ENCODE results near the gene MRPS26.
"Not testable (repeated sequence)": the region's sequence is repeated elsewhere in the genome, so short reads cannot be mapped to it uniquely, and the experiment has no call there.

The MRPS26 gene

DNA sequence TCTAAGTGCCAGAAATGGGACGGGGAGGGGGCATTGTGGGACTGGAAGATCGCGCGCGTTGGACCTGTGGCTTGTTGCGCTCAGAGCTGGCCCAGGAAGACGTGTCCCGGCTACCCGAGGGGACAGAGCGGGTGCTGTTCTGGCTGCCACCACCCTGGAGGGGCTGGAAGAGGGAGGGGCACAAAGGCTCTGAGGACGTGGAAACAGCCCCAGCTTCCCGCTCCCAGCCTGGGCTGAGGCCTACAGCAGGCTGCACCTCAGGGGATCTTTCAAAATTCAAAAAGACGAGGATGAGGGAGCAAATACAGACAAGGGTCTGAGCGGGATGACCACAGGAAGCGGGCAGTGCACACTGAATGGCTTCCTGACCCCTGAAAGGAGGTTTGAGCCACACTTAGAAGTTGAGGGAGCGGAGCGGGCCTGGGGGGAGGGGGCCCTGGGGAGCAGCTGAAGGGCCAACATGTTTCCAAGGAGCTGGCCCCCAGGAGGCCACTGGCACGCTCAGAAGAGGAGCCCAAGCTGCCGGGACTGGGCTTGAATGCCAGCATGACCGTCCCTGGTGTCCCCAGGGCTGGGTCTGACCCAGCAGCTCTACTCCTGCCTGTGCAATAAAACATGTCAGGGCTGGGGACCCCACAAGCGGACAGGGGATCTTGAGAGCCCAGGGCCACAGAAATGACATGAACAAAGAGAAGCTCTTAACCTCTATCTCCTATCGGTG, 26.8 kb downstream of the MRPS26 start:
- no peak for DNase-seq (ENCODE audit: low read depth in 1 of 2, low spot score in 1 of 2)

DNA sequence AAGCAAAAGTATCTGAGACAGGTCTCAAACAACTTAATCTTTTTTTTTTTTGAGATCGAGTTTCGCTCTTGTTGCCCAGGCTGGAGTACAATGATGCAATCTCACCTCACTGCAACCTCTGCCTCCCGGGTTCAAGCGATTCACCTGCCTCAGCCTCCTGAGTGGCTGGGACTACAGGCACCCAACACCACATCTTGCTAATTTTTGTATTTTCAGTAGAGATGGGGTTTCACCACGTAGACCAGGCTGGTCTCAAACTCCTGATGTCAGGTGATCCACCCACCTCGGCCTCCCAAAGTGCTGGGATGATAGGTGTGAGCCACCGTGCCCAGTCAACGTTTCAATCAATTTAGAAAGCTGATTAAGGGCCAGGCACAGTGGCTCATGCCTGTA, 27.4 kb downstream of the MRPS26 start:
- DNase-seq (ENCODE audit: low read depth in 1 of 2, low spot score in 1 of 2), result not testable (repeated sequence)

DNA sequence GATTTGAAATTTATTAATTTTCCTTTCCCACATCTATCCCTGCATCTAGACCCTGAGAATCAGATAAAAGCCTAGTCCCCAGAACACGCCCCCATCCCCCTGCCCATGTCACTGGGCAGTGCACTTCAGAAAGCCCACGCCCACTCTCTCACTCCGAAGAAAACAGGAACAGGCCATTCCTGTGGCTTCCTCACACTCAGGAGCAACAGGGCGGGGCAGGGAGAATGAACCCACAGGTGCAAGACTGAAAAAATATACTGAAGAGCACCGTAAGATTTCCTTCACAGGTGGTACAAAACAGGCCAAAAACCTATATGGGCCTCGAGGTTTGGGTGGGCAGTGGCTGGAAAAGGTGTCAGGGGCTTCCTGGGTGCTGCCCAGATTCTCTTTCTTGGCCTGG, 29.0 kb downstream of the MRPS26 start:
- no peak for DNase-seq (ENCODE audit: low read depth in 1 of 2, low spot score in 1 of 2)

DNA sequence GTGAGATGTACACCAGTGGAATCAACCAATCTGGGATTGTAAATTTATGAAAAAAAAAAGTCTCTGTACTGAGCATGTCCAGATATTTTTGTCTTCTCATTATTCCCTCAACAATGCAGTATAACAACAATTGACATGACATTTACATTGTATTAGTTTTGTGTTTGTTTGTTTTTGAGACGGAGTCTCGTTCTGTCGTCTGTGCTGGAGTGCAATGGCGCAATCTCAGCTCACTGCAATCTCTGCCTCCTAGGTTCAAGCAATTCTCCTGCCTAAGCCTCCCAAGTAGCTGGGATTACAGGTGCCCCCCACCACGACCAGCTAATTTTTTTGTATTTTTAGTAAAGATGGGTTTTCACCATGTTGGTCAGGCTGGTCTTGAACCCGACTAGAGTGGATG, 29.5 kb downstream of the MRPS26 start:
- DNase-seq (ENCODE audit: low read depth in 1 of 2, low spot score in 1 of 2), result not testable (repeated sequence)

DNA sequence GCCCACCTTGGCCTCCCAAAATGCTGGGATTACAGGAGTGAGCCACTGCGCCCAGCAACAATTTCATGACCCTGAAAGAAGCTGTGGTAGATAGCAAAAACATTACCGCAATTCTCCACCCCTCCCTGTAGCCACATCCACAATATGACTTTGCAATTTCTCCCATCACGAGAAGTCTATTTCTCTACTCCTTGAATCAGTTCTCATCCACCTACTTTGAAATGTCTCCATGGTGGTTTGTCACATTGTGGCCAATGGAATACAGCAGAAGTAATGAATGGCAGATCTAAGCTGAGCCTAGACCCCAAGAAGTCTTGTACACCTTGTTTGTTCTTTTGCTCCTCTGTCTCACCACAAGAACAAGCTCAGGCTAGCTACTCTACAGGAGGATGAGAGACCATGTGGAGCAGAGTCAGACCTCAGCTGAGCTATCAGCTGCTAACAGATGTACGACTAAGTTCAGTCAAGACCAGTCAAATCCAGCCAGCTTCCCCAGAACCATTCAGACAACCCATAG, 31.8 kb downstream of the MRPS26 start:
- no peak for DNase-seq (ENCODE audit: low read depth in 1 of 2, low spot score in 1 of 2)

DNA sequence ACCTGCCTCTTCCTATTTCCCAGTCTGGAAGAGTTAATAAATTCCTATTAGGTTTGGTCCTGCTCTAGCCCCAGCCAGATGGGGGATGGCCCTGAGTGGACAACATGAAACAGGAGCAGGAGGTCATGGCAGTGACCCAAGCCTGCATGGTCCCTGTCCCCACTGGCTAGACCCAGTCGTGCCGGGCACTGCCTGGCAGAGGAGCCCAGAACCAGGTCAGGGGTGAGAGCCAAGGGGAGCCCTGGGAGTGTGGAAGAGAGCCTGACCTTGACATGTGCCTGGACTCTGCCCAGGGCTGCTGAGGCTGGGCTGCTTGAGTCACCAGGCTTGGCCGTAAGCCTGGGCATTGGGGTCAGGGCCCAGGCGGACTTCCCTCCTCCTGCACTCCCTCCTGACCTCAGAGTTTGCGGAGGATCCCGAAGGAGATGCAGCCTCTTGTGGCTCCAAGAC, 35.1 kb downstream of the MRPS26 start:
- DNase-seq (ENCODE audit: low read depth in 1 of 2, low spot score in 1 of 2), result no peak

DNA sequence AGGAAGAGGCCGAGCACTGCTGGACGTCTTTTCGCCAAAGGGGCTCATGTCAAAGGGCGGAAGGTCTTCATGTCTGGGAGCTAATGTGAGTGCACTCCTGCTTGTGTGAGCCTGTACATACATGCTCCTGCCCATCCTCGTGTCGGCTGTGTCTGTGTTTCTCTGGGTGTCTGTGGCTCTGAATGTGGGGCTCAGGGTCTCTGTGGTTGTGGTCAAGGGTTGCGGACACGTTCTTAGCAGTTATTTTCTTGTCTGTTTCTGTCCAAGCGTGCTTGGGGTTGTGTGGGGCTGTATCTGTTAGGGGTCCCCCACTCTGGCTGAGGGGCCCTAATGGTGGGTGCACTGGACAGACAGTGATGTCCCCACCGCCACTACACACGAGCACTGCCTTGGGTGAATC, 35.8 kb downstream of the MRPS26 start:
- DNase-seq (ENCODE audit: low read depth in 1 of 2, low spot score in 1 of 2), result no peak

DNA sequence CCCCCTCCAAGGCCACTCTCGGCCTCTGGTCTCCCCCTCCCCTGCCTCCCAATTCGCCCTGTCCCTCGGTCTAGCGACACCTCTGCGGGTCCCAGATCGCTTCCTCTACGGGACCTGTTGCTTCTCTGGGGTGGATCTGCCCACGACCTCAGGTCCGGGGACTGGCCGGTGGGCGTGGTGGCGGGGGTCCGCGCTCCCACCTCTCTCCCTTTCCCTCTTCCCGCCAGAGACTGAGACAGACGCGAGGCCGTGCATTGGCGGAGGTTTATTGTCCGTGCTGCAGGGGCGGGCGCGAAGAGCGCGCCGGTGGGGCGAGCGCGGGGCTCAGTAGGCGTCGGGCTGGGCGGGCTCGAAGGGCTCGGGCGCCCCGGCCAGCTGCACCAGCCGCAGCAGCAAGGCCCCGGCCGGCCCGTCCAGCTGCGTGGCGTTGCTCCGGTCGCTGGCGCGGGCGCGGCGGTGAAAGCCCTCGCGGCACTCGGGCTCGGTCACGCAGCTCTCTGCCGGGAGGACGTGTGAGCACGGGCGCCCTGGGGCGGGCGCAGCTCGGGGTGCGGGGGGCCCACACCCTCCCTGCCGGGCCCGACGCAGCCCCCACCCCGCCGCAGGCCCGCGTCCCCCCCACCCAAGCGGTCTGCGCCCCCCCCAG, 36.6 kb downstream of the MRPS26 start:
- no peak for DNase-seq (ENCODE audit: low read depth in 1 of 2, low spot score in 1 of 2)

DNA sequence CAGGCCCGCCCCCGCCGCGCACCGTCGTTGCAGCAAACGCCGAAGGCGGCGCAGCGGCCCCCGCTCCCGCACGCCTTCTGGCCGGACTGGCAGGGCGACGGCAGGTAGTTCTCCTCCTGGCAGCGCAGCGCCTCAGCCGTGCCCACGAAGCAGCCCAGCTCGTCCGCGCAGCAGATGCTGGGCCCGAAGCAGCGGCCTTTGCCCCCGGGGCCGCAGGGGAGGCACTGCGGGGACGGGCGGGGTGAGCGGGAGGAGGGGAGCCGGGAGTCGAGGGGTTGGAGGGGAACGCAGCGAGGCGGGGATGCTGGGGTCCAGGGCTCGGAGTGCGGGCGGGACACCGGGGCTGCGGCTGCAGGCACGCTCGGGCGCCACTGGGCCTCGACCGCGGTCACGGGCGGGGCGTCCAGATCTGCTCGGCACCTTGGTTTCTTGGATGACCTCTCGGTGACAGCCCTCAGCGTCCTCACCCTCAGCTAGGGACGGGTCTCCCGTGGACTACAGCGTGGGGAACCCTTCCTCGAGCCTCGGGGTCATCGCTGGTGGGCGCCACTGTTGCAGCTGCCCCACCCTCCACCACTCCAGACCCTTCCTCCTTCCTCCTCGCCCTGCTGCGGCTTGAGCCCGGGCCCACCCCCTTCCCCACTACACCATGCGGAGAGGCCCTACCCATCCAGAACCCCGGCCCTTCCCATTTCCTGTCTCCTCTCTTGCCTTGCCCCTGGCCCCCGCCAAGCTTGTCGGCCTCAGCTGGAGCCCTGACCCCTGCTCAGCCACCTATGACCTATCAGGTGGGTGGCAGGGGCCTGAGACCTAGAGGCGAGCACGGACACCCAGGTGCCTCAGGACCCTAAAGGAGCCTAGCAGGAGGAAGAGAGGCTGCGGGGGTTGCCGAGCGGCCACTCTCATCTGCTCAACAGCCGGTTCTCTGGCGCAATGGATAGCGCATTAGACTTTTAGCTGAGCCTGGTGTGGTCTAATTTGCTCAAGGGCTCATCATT, 37.4 kb downstream of the MRPS26 start:
- DNase-seq (ENCODE audit: low read depth in 1 of 2, low spot score in 1 of 2), result no peak

DNA sequence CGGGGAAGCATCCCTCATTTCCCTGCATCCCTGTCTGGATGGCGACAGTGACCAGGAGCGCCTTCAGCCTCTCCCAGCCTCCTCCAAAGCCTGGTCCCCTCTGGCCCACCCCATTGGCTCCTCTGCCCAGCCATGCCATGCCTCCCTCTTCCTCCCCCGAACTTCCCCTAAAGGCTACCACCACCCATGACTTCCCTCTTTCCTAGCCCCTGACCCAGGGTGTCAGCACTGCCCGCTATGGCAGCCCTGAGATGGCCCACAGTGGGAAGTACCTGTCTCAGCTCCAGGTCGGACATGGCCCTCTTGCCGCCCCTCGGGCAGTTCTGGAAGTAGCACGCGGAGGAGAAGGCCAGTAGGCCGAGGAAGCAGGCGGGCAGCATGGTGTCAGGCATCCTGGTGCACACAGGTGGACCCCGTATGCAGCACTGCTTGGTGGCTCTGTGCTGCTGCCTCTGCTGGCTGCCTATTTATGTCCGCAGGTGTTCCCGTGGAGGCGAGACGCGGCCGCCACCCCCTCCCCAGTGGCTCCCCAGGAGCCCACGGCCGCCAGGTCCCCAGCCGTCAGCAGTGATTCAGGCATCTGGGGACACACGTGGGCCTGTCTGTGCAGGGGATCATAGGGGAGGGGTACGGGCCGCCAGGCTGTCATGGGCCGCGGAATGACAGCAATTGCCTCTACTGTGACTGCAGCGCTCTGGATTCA, 38.6 kb downstream of the MRPS26 start, which contains the start of gene AVP:
Gene AVP, minus strand, starts transcription at position 442 of the 703 bp plus-strand sequence. Its CDS starts 50 bp downstream, at position 392.
- no peak for DNase-seq (ENCODE audit: low read depth in 1 of 2, low spot score in 1 of 2)

DNA sequence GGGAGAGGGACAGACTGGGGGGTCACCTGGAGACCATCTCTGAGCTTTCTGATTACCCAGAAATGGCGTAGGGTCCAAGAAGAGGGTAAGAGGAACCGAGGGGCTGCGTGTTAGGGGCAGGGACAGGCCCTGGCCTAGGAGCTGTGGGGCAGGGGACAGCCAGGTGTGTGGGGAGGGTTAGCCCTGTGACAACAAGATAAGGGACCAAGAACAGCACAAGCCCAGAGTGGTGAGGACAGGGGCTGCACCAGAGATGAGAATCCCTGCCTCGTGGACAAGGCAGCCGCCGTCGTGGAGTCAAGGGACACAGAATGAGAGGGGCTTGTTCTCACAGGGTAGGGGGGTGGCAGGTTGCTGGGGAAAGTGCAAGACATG, 39.1 kb downstream of the MRPS26 start:
- no peak for DNase-seq (ENCODE audit: low read depth in 1 of 2, low spot score in 1 of 2)

DNA sequence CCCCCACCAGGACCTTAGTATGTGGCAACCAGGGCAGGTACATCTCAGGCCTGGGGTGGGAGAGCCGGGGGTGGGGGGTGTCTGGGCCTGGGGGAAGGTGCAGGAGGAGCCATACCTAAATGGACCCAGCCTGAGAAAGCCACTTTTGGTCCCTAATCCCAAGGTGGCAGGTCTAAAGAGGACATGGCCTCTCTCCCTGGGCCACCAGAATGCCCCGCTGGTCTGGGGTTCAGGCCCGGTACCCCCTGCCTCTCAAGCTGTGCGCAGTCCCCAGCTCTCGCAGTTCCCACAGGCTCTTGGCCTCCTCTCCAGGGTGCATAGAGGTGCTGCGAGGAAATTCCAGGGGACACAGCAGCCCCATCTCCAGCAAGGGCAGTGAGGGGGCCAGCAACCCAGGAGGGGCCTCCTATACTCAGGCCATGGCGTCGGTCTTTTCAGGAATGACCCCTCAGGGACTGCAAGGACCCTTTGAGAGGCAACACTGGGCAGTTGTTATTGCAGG, 39.8 kb downstream of the MRPS26 start:
- no peak for DNase-seq (ENCODE audit: low read depth in 1 of 2, low spot score in 1 of 2)

DNA sequence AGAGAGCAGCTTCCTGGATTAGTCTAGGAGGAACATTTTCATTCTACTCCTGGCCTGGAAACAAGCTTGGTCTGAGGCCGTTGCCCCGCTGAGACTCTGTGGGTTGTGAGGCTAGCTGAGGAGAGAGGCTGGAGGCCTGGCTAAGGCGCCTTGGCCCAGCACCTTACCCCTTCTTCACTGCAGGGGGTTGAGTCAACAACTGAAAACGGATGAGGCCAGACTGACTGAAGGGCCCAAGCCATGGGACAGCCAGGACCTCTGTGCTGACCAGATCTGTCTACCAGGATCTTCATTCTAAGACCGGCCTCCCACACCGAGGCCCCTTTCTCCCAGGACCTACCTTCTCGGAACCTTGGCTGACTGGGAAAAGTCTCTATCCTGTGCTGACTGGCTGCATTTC, 42.2 kb downstream of the MRPS26 start:
- no peak for DNase-seq (ENCODE audit: low read depth in 1 of 2, low spot score in 1 of 2)

DNA sequence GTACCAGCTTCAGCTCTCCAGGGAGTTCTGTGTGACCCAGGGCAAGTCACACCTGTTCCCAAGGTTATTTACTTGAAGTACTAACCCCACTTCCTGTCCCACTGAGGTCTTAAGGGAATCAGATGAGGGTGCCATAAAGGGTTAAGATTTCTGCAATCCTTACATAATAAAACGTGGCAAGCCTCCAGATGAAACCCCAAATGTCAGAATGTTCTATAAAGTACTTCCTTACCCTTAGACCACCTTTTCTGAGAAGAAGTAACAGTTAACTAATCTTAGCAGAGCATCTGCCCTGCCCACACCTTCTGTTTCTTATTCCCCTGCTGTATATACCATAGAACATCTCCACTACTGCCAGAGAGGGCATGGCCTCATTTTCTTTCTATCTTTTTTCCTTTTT, 44.7 kb downstream of the MRPS26 start:
- DNase-seq (ENCODE audit: low read depth in 1 of 2, low spot score in 1 of 2), result no peak

DNA sequence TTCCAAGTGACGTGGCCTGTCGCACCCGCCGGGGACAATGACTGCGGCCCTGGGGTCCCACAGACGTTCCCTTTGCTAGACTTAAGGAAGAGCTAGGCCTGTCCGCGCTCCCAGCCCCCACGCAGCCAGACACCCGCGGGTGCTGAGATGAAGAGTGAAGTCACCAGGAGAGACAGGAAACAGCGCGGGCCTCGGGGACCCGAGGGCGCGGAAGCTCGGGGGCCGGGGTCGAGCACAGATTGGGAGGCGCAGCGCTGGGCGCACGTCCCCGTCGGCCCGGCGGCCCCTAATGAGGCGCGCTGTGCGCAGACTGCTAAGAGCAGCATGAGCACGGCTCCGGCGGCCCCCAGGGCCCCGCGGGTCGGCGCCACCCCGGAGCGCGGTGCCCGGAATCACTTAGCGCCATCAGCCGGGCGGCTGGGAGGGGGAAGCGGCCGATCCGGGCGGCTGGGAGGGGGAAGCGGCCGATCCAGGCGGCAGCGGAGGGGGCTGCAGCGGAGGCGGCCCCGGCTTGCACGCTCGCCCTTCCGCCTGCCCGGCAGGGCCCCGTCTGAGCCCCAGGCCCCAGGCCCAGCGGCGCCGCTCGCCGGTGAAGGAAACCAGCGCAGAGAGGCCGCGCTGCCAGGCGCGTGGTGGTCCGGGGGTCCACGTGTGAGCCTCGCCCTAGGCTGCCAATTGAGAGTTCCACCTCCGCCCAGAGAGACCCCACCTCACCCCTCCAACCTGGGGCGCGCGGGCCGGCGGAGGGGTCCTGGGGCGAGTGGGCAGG, 46.9 kb downstream of the MRPS26 start:
- DNase-seq (ENCODE audit: low read depth in 1 of 2, low spot score in 1 of 2), result no peak

DNA sequence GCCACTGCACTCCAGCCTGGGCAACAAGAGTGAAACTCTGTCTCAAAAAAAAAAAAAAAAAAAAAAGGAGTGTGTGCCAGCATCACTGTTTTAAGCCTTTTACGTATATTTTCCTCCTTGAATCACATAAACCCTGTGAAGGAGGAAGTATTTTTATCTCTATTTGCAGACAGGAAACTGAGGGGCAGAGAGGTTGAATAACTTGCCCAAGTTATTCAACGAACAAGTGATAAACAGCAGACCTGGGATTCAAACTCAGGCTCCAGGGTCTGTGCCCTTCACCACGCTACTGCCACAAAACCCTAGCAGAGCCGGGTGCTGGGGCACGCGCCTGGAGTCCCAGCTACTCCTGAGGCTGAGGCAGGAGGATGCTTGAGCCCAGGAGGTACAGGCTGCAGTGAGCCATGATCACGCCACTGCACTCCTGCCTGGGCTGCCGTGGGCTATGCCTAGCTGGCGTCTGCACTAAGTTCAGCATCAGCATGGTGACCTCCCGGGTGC, 48.1 kb downstream of the MRPS26 start:
- DNase-seq (ENCODE audit: low read depth in 1 of 2, low spot score in 1 of 2), result no peak

DNA sequence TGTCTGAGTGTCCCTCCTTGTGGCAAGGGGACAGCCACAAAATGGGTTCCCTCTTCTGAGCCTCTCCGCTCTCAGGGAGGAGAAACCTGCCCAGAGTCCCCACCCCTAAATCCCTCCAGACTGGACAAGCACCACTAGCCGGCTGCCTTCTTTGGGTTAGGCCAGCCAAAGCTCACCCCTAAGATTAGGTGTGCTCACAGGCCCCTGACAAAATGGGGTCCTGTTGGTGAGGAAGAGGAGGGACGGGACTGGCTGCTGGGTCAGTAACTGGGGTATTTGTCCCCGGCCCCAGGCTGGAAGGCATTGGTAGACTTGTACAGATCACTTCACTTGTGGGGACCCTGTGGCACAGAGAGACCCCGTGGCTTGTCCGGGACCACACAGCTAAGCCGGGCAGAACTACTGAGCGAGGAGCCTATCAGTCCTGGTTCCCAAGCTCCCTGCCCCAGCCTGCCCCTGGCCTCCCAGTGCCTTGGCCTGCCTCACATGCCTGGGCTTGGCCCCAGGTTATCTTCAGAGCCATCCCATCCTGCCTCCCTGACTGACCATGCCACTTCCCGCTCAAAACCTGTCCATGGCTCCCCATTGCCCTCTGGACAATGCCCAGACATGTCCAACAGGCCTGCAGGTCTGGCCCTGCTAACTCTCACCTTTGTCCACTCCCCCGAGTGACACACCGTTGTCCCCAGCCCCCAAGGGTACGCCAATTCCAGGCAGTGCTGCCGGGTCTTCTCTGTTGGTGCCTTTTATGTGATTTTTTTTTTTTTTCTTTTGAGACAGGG, 49.2 kb downstream of the MRPS26 start:
- DNase-seq (ENCODE audit: low read depth in 1 of 2, low spot score in 1 of 2), result no peak

Data from activated CD4-positive, alpha-beta T cell treated with anti-CD3 and anti-CD28 coated beads, Interleukin-2, amount 50 U/mL, for 24 hours (primary cell).